Keratinocyte (primary cell): ENCODE measurements around the gene EXOC6B. TPM values are rescaled to one million over a fixed set of nuclear protein-coding genes. Genes with fewer than 3 reads are reported as not detected.

ENCODE experiments used
- DNase-seq: peaks from one replicate; pipeline ENCODE4 v3.0.0-alpha.2; 2011; ENCODE audit warnings: low read depth, missing footprints, low spot score
- FAIRE-seq: peaks from 2 replicates; lab custom pipeline; 2011; peaks lifted over from hg19 to GRCh38; lab: Jason Lieb, UNC
- H2AFZ ChIP-seq: 2 replicates; pipeline ENCODE4 v1.6.0; 2012; ENCODE audit warnings: low read length, control low read depth, inconsistent platforms; ENCODE audit not compliant: control insufficient read depth
- H3K27ac ChIP-seq: 2 replicates; pipeline ENCODE4 v1.5.1; 2011; ENCODE audit warnings: low read length; ENCODE audit not compliant: control insufficient read depth, insufficient read depth
- H3K27me3 ChIP-seq: 3 replicates; pipeline ENCODE4 v1.6.0; 2011; ENCODE audit warnings: low read length; ENCODE audit not compliant: control insufficient read depth, insufficient read depth; ENCODE audit errors: extremely low read depth
- H3K36me3 ChIP-seq, 2 experiments: 2 replicates in 1 of 2; 3 replicates in 1 of 2; pipeline ENCODE4 v1.5.1; 2011; ENCODE audit warnings: low read length in 2 of 2, mild to moderate bottlenecking in 1 of 2; ENCODE audit not compliant: control insufficient read depth in 2 of 2, insufficient read depth in 2 of 2; ENCODE audit errors: extremely low read depth in 1 of 2
- H3K4me1 ChIP-seq: 3 replicates; pipeline ENCODE4 v1.5.1; 2011; ENCODE audit warnings: low read length; ENCODE audit not compliant: control insufficient read depth, insufficient read depth; ENCODE audit errors: extremely low read depth
- H3K4me2 ChIP-seq: 3 replicates; pipeline ENCODE4 v1.6.0; 2011; ENCODE audit warnings: low read depth, low read length; ENCODE audit not compliant: control insufficient read depth, insufficient read depth; ENCODE audit errors: extremely low read depth
- H3K4me3 ChIP-seq, 3 experiments: fragments of 200-600 bp in 1 of 3; sonication (generic) in 1 of 3; 2 replicates in 2 of 3; 3 replicates in 1 of 3; pipeline ENCODE4 v1.5.1; 2011 to 2016; ENCODE audit warnings: low read length in 3 of 3, mild to moderate bottlenecking in 3 of 3, control low read depth in 2 of 3, inconsistent platforms in 1 of 3, low read depth in 1 of 3, mixed read lengths in 1 of 3, mixed run types in 1 of 3, moderate library complexity in 1 of 3; ENCODE audit not compliant: control insufficient read depth in 2 of 3, insufficient read depth in 2 of 3; ENCODE audit errors: extremely low read depth in 1 of 3
- H3K79me2 ChIP-seq: 2 replicates; pipeline ENCODE4 v1.6.0; 2012; ENCODE audit warnings: low read length; ENCODE audit not compliant: control insufficient read depth, insufficient read depth
- H3K9ac ChIP-seq: 3 replicates; pipeline ENCODE4 v1.6.0; 2011; ENCODE audit warnings: low read length; ENCODE audit not compliant: control insufficient read depth, insufficient read depth; ENCODE audit errors: extremely low read depth
- H3K9me1 ChIP-seq: 3 replicates; pipeline ENCODE4 v1.6.0; 2011; ENCODE audit warnings: low read length; ENCODE audit not compliant: control insufficient read depth, insufficient read depth; ENCODE audit errors: extremely low read depth
- H3K9me3 ChIP-seq: 2 replicates; pipeline ENCODE4 v1.5.1; 2012; ENCODE audit warnings: low read depth, low read length; ENCODE audit not compliant: control insufficient read depth
- H4K20me1 ChIP-seq: 3 replicates; pipeline ENCODE4 v1.6.0; 2011; ENCODE audit warnings: low read length; ENCODE audit not compliant: control insufficient read depth, insufficient read depth; ENCODE audit errors: extremely low read depth
- EZH2 ChIP-seq: IDR thresholded peaks from one replicate; pipeline ENCODE4 v1.6.1; 2012; ENCODE audit warnings: inconsistent platforms, mild to moderate bottlenecking, low read length, moderate library complexity
- dilution Hi-C: fragments of 300-500 bp; cut with MboI; formaldehyde crosslinking; loops from one replicate; pipeline ENCODE4 v1.7.0; 2020; ENCODE audit warnings: low sequenced_read_pairs; ENCODE audit not compliant: extremely low pct_ligation_motif_present
- polyA plus RNA-seq, 5 experiments: library from polyadenylated mRNA; depleted of rRNA in 3 of 5; stranded (reverse) in 3 of 5; stranded (forward) in 1 of 5; unstranded in 1 of 5; fragments of >200 nt; gene quantifications; 1 replicate in 1 of 5; 2 replicates in 3 of 5; 3 replicates in 1 of 5; pipeline versions ENCODE4 v1.2.1 to v1.2.3, GENCODE V29; 2011 to 2012; ENCODE audit warnings: missing spikeins in 2 of 5, low read depth in 1 of 5, low replicate concordance in 1 of 5
- TF ChIP-seq, protein P1 (sequence below), 3 experiments: IDR thresholded peaks in 1 of 3; conservative IDR thresholded peaks in 1 of 3; optimal IDR thresholded peaks in 1 of 3; 2 replicates in 2 of 3; 3 replicates in 1 of 3; pipeline versions ENCODE3 to v1.5.1; 2011; ENCODE audit warnings: low read length in 3 of 3, mild to moderate bottlenecking in 3 of 3, moderate library complexity in 2 of 3, control low read depth in 1 of 3, inconsistent platforms in 1 of 3; ENCODE audit not compliant: insufficient read depth in 2 of 3; ENCODE audit errors: extremely low read depth in 1 of 3

The EXOC6B gene
- polyA plus RNA-seq, 1 donor (not counting 4 experiments of a cell fraction or from before 2014, with no cell fraction given): 37.3 TPM

DNA sequence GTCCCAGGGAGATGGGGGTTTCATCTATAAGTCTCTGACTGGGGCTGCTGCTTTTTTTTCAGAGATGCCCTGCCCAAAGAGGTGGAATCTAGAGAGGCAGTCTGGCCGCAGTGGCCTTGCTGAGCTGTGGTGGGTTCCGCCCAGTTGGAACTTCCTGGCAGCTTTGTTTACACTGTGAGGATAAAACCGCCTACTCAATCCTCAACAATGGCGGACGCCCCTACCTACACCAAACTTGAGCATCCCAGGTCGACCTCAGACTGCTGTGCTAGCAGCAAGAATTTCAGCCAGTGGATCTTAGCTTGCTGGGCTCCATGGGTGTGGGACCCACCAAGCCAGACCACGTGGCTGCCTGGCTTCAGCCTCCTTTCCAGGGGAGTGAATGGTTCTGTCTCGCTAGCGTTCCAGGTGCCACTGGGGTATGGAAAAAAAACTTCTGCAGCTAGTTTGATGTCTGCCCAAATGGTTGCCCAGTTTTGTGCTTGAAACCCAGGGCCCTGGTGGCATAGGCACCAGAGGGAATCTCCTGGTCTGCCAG, 525.6 kb downstream of the EXOC6B start:
- H3K79me2 ChIP-seq: no peaks in the 10 kb centered on the region
- H3K9me1 ChIP-seq: no peaks in the 10 kb centered on the region
- H3K4me3 ChIP-seq: no peak overlapping the region
- H3K9ac ChIP-seq: no peak overlapping the region
- no peak overlapping the region for H2AFZ ChIP-seq
- H3K27me3 ChIP-seq: no peaks in the 10 kb centered on the region
- no peak overlapping the region for H3K27ac ChIP-seq
- H3K4me2 ChIP-seq: no peak overlapping the region
- no peaks in the 10 kb centered on the region for H3K36me3 ChIP-seq
- H4K20me1 ChIP-seq: no peaks in the 10 kb centered on the region
- DNase-seq (no peak), FAIRE-seq (no peak)
- no peaks in the 10 kb centered on the region for H3K9me3 ChIP-seq
- dilution Hi-C loops: no loop called here
- TF ChIP-seq, protein P1, sequence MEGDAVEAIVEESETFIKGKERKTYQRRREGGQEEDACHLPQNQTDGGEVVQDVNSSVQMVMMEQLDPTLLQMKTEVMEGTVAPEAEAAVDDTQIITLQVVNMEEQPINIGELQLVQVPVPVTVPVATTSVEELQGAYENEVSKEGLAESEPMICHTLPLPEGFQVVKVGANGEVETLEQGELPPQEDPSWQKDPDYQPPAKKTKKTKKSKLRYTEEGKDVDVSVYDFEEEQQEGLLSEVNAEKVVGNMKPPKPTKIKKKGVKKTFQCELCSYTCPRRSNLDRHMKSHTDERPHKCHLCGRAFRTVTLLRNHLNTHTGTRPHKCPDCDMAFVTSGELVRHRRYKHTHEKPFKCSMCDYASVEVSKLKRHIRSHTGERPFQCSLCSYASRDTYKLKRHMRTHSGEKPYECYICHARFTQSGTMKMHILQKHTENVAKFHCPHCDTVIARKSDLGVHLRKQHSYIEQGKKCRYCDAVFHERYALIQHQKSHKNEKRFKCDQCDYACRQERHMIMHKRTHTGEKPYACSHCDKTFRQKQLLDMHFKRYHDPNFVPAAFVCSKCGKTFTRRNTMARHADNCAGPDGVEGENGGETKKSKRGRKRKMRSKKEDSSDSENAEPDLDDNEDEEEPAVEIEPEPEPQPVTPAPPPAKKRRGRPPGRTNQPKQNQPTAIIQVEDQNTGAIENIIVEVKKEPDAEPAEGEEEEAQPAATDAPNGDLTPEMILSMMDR (optimal IDR thresholded peaks at IDR 0.05 in 1 of 3, IDR thresholded peaks at IDR 0.05 in 1 of 3, conservative IDR thresholded peaks at IDR 0.05 in 1 of 3; ENCODE audit: extremely low read depth in 1 of 3, insufficient read depth in 2 of 3, low read length in 3 of 3): no peak
- no peak for TF ChIP-seq EZH2
- no peaks in the 10 kb centered on the region for H3K4me1 ChIP-seq

- DNase-seq (no peak), FAIRE-seq (no peak)
- no peaks in the 10 kb centered on the region for H4K20me1 ChIP-seq
- no peak overlapping the region for H3K9ac ChIP-seq
- no peak overlapping the region for H2AFZ ChIP-seq
- H3K27ac ChIP-seq: no peak overlapping the region
- H3K4me2 ChIP-seq: no peak overlapping the region
- H3K9me1 ChIP-seq: no peaks in the 10 kb centered on the region
- H3K36me3 ChIP-seq: no peaks in the 10 kb centered on the region
- H3K79me2 ChIP-seq: no peaks in the 10 kb centered on the region
- no peak overlapping the region for H3K4me3 ChIP-seq
- H3K27me3 ChIP-seq: no peaks in the 10 kb centered on the region
- TF ChIP-seq, protein P1 (optimal IDR thresholded peaks at IDR 0.05 in 1 of 3, IDR thresholded peaks at IDR 0.05 in 1 of 3, conservative IDR thresholded peaks at IDR 0.05 in 1 of 3; ENCODE audit: extremely low read depth in 1 of 3, insufficient read depth in 2 of 3, low read length in 3 of 3): no peak
- TF ChIP-seq EZH2: no peak
- no peaks in the 10 kb centered on the region for H3K4me1 ChIP-seq
- dilution Hi-C loops: no loop called here
- H3K9me3 ChIP-seq: no peaks in the 10 kb centered on the region
These were observed 532.2 kb downstream of the EXOC6B start for GRCh38 chr2:72293620-72294019.
